ENCODE measurements around the gene ENPP1. TPM values are rescaled to one million over a fixed set of nuclear protein-coding genes. Genes with fewer than 3 reads are reported as not detected.

ENPP1 gene
- total RNA-seq, 6 experiments from 2014 or later = 27.5 to 61.6 (median 45.6) TPM

DNA sequence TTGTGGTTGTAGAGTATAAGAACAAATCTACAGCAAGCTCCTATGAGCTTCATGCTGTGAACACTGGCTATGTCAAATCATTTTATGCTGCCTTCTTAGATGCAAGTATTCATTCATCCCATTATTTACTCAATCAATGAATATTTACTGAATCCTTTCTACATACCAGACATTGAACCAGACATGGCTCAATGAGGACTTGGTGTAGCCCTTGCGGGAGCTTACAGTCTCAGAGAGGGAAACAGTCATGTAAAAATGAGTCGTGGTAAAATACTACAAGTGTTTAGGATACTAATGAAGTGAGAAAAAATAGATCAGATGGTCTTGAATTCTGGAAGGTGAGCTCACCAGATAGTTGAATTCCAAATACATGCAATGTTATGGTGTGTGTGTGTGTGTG is 44.8 kb upstream of the ENPP1 start:
- Histone ChIP-seq H3K9me3 (no peaks in the 10 kb centered on the region), H3K4me3 (no peak overlapping the region), H3K27me3 (no peaks in the 10 kb centered on the region), H3K4me1 (peaks cover 0 to 10% (median 0%) of the 10 kb centered on the region in 4 donors), H3K36me3 (no peaks in the 10 kb centered on the region), H3K27ac (no peak overlapping the region)
- WGBS (ENCODE audit: insufficient coverage, low coverage, low lambda C conversion rate, missing lambda C conversion rate) = 40% methylated on average over 2 of the region's 2 CpGs
- ATAC-seq (peak in 2 of 4 donors; percentile 33 to 53), DNase-seq (no peak)
- TF ChIP-seq POLR2A (IDR thresholded peaks at IDR 0.05) = no peak
- TF ChIP-seq, protein P1, sequence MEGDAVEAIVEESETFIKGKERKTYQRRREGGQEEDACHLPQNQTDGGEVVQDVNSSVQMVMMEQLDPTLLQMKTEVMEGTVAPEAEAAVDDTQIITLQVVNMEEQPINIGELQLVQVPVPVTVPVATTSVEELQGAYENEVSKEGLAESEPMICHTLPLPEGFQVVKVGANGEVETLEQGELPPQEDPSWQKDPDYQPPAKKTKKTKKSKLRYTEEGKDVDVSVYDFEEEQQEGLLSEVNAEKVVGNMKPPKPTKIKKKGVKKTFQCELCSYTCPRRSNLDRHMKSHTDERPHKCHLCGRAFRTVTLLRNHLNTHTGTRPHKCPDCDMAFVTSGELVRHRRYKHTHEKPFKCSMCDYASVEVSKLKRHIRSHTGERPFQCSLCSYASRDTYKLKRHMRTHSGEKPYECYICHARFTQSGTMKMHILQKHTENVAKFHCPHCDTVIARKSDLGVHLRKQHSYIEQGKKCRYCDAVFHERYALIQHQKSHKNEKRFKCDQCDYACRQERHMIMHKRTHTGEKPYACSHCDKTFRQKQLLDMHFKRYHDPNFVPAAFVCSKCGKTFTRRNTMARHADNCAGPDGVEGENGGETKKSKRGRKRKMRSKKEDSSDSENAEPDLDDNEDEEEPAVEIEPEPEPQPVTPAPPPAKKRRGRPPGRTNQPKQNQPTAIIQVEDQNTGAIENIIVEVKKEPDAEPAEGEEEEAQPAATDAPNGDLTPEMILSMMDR (IDR thresholded peaks at IDR 0.05) = no peak
- intact Hi-C loops (cut with DNase I) = no loop called here

- DNase-seq (no peak), ATAC-seq (no peak)
- H3K9me3 ChIP-seq = no peaks in the 10 kb centered on the region
- 90% methylated on average over 1 of the region's 1 CpG for WGBS (ENCODE audit: insufficient coverage, low coverage, low lambda C conversion rate, missing lambda C conversion rate)
- no peak overlapping the region for H3K4me3 ChIP-seq
- no peaks in the 10 kb centered on the region for H3K27me3 ChIP-seq
- peaks cover 0 to 10% (median 0%) of the 10 kb centered on the region in 4 donors for H3K4me1 ChIP-seq
- no peaks in the 10 kb centered on the region for H3K36me3 ChIP-seq
- no peak for TF ChIP-seq POLR2A (IDR thresholded peaks at IDR 0.05)
- TF ChIP-seq, protein P1 (IDR thresholded peaks at IDR 0.05) = no peak
- H3K27ac ChIP-seq = no peak overlapping the region
- intact Hi-C loops (cut with DNase I) = no loop called here
Measured at GRCh38 chr6:131763749-131764148, 44.1 kb upstream of the ENPP1 start.

GRCh38 chr6:131764350-131764749 is 43.5 kb upstream of the ENPP1 start:
- WGBS (ENCODE audit: insufficient coverage, low coverage, low lambda C conversion rate, missing lambda C conversion rate) = 87% methylated on average over 4 of the region's 4 CpGs
- no peaks in the 10 kb centered on the region for H3K9me3 ChIP-seq
- DNase-seq = no peak
- no peak overlapping the region for H3K4me3 ChIP-seq
- H3K27ac ChIP-seq = no peak overlapping the region
- H3K27me3 ChIP-seq = no peaks in the 10 kb centered on the region
- intact Hi-C loops (cut with DNase I) = no loop called here
- H3K36me3 ChIP-seq = no peaks in the 10 kb centered on the region
- ATAC-seq = no peak
- peaks cover 0 to 10% (median 0%) of the 10 kb centered on the region in 4 donors for H3K4me1 ChIP-seq
- no peak for TF ChIP-seq POLR2A (IDR thresholded peaks at IDR 0.05)
- TF ChIP-seq, protein P1 (IDR thresholded peaks at IDR 0.05) = no peak

- DNase-seq (no peak), ATAC-seq (peak in 2 of 4 donors; percentile 44 to 54)
Measured at GRCh38 chr6:131765081-131765803, 42.6 kb upstream of the ENPP1 start.

More at GRCh38 chr6:131765081-131765803, 42.6 kb upstream of the ENPP1 start:
- no peak overlapping the region for H3K4me3 ChIP-seq
- peaks cover 0 to 10% (median 0%) of the 10 kb centered on the region in 4 donors for H3K4me1 ChIP-seq
- H3K27me3 ChIP-seq = no peaks in the 10 kb centered on the region
- 70% methylated on average over 7 of the region's 9 CpGs for WGBS (ENCODE audit: insufficient coverage, low coverage, low lambda C conversion rate, missing lambda C conversion rate)
- H3K27ac ChIP-seq = peak overlapping the region in 1 of 3 donors; percentile 66
- TF ChIP-seq, protein P1 (IDR thresholded peaks at IDR 0.05) = no peak
- no peak for TF ChIP-seq POLR2A (IDR thresholded peaks at IDR 0.05)
- intact Hi-C loops (cut with DNase I) = no loop called here
- H3K9me3 ChIP-seq = no peaks in the 10 kb centered on the region
- no peaks in the 10 kb centered on the region for H3K36me3 ChIP-seq
